Measurements from ENCODE around the gene TMEM86B.
"Not testable (repeated sequence)": the region's sequence is repeated elsewhere in the genome, so short reads cannot be mapped to it uniquely, and the experiment has no call there.

The TMEM86B gene

GRCh38 chr19:55242517-55242916 lies 14.0 kb upstream of the TMEM86B start:
- DNase-seq (ENCODE audit: low read depth in 3 of 3, low spot score in 1 of 3), result no peak

- DNase-seq (ENCODE audit: low read depth in 3 of 3, low spot score in 1 of 3), result no peak
Observed at GRCh38 chr19:55241935-55242464, 13.4 kb upstream of the TMEM86B start.

GRCh38 chr19:55241143-55241934 lies 12.8 kb upstream of the TMEM86B start:
- DNase-seq (ENCODE audit: low read depth in 3 of 3, low spot score in 1 of 3), result no peak

GRCh38 chr19:55240713-55241020 lies 12.1 kb upstream of the TMEM86B start:
- no peak for DNase-seq (ENCODE audit: low read depth in 3 of 3, low spot score in 1 of 3)

- DNase-seq (ENCODE audit: low read depth in 3 of 3, low spot score in 1 of 3), result no peak
Observed at GRCh38 chr19:55239004-55239403, 10.4 kb upstream of the TMEM86B start.

- DNase-seq (ENCODE audit: low read depth in 3 of 3, low spot score in 1 of 3), result no peak
Observed at GRCh38 chr19:55238030-55238429, 9.5 kb upstream of the TMEM86B start.

GRCh38 chr19:55232986-55233385 lies 4.4 kb upstream of the TMEM86B start:
- no peak for DNase-seq (ENCODE audit: low read depth in 3 of 3, low spot score in 1 of 3)

GRCh38 chr19:55232286-55232602 lies 3.7 kb upstream of the TMEM86B start:
- DNase-seq (ENCODE audit: low read depth in 3 of 3, low spot score in 1 of 3), result no peak

- no peak for DNase-seq (ENCODE audit: low read depth in 3 of 3, low spot score in 1 of 3)
Observed at GRCh38 chr19:55231391-55232285, 3.1 kb upstream of the TMEM86B start.

- no peak for DNase-seq (ENCODE audit: low read depth in 3 of 3, low spot score in 1 of 3)
Observed at GRCh38 chr19:55230780-55231179, 2.2 kb upstream of the TMEM86B start.

- no peak for DNase-seq (ENCODE audit: low read depth in 3 of 3, low spot score in 1 of 3)
Observed at GRCh38 chr19:55230329-55230728, 1.8 kb upstream of the TMEM86B start.

- no peak for DNase-seq (ENCODE audit: low read depth in 3 of 3, low spot score in 1 of 3)
Observed at GRCh38 chr19:55229789-55230182, 1.2 kb upstream of the TMEM86B start.

- no peak for DNase-seq (ENCODE audit: low read depth in 3 of 3, low spot score in 1 of 3)
Observed at GRCh38 chr19:55229145-55229788, 704 bp upstream of the TMEM86B start.

- DNase-seq (ENCODE audit: low read depth in 3 of 3, low spot score in 1 of 3), result no peak
Observed at GRCh38 chr19:55228015-55228391, 560 bp downstream of the TMEM86B start.

GRCh38 chr19:55227241-55228014 lies 1.1 kb downstream of the TMEM86B start:
- no peak for DNase-seq (ENCODE audit: low read depth in 3 of 3, low spot score in 1 of 3)

- DNase-seq (ENCODE audit: low read depth in 3 of 3, low spot score in 1 of 3), result no peak
Observed at GRCh38 chr19:55226788-55227187, 1.8 kb downstream of the TMEM86B start.

GRCh38 chr19:55226273-55226672 lies 2.3 kb downstream of the TMEM86B start:
- no peak for DNase-seq (ENCODE audit: low read depth in 3 of 3, low spot score in 1 of 3)

GRCh38 chr19:55225415-55225958 lies 3.1 kb downstream of the TMEM86B start:
- no peak for DNase-seq (ENCODE audit: low read depth in 3 of 3, low spot score in 1 of 3)

- DNase-seq (ENCODE audit: low read depth in 3 of 3, low spot score in 1 of 3), result not testable (repeated sequence)
Observed at GRCh38 chr19:55224679-55225414, 3.7 kb downstream of the TMEM86B start.

- no peak for DNase-seq (ENCODE audit: low read depth in 3 of 3, low spot score in 1 of 3)
Observed at GRCh38 chr19:55224038-55224665, 4.4 kb downstream of the TMEM86B start.
